ENCODE data around the gene TMEM184C. TPM values are rescaled to one million over a fixed set of nuclear protein-coding genes. Genes with fewer than 3 reads are reported as not detected.

TMEM184C gene
- total RNA-seq, 3 donors from 2014 or later, result 37.5 to 43.3 (median 37.7) TPM

GRCh38 chr4:147591106-147591505, 26.1 kb upstream of the TMEM184C start:
- no peaks in the 10 kb centered on the region for H3K4me1 ChIP-seq (ENCODE audit: low read depth)
- no peak for DNase-seq
- no peaks in the 10 kb centered on the region for H3K9me3 ChIP-seq
- intact Hi-C loops (cut with DNase I, micrococcal nuclease), result loop anchor here in 1 of 2 donors (10.0 kb wide), 1 partner anchor 426 kb away; no protein-coding TSS in a partner anchor
- H3K4me3 ChIP-seq, result no peak overlapping the region
- no peak for ATAC-seq
- no peaks in the 10 kb centered on the region for H3K36me3 ChIP-seq (ENCODE audit: low read depth)
- no peak for TF ChIP-seq CTCF (IDR thresholded peaks at IDR 0.05)

- intact Hi-C loops (cut with DNase I, micrococcal nuclease), result loop anchor here in 1 of 2 donors (10.0 kb wide), 1 partner anchor 429 kb away; no protein-coding TSS in a partner anchor
- Histone ChIP-seq H3K4me3 (no peak overlapping the region), H3K9me3 (no peaks in the 10 kb centered on the region), H3K4me1 (ENCODE audit: low read depth) (no peaks in the 10 kb centered on the region), H3K36me3 (ENCODE audit: low read depth) (no peaks in the 10 kb centered on the region)
- ATAC-seq, result no peak
- no peak for TF ChIP-seq CTCF (IDR thresholded peaks at IDR 0.05)
- DNase-seq, result no peak
Observed at GRCh38 chr4:147594107-147594506, 23.1 kb upstream of the TMEM184C start.

- no peak for TF ChIP-seq CTCF (IDR thresholded peaks at IDR 0.05)
- intact Hi-C loops (cut with DNase I, micrococcal nuclease), result loop anchor here in 1 of 2 donors (10.0 kb wide), 1 partner anchor 430 kb away; no protein-coding TSS in a partner anchor
- Histone ChIP-seq H3K36me3 (ENCODE audit: low read depth) (no peaks in the 10 kb centered on the region), H3K4me3 (no peak overlapping the region), H3K9me3 (no peaks in the 10 kb centered on the region), H3K4me1 (ENCODE audit: low read depth) (no peaks in the 10 kb centered on the region)
- DNase-seq (no peak), ATAC-seq (no peak)
Observed at GRCh38 chr4:147594578-147594977, 22.6 kb upstream of the TMEM184C start.

GRCh38 chr4:147596377-147596776, 20.8 kb upstream of the TMEM184C start:
- Histone ChIP-seq H3K4me3 (no peak overlapping the region), H3K9me3 (no peaks in the 10 kb centered on the region), H3K36me3 (ENCODE audit: low read depth) (no peaks in the 10 kb centered on the region), H3K4me1 (ENCODE audit: low read depth) (no peaks in the 10 kb centered on the region)
- ATAC-seq (no peak), DNase-seq (peak in 1 of 3 donors; percentile 11)
- intact Hi-C loops (cut with DNase I, micrococcal nuclease), result loop anchor here in 1 of 2 donors (10.0 kb wide), 1 partner anchor 432 kb away; no protein-coding TSS in a partner anchor
- TF ChIP-seq CTCF (IDR thresholded peaks at IDR 0.05), result no peak

- TF ChIP-seq CTCF (IDR thresholded peaks at IDR 0.05), result no peak
- Histone ChIP-seq H3K9me3 (no peaks in the 10 kb centered on the region), H3K4me3 (no peak overlapping the region), H3K4me1 (ENCODE audit: low read depth) (no peaks in the 10 kb centered on the region), H3K36me3 (ENCODE audit: low read depth) (no peaks in the 10 kb centered on the region)
- ATAC-seq, result peak; percentile 21
- intact Hi-C loops (cut with DNase I, micrococcal nuclease), result loop anchor here in 1 of 2 donors (10.0 kb wide), 1 partner anchor 432 kb away; no protein-coding TSS in a partner anchor
- DNase-seq, result no peak
Observed at GRCh38 chr4:147596981-147597380, 20.2 kb upstream of the TMEM184C start.

Measured in mucosa of descending colon (tissue), 3 donors.